Body of pancreas (tissue), 4 donors: ENCODE data around the gene FADS3. TPM values are rescaled to one million over a fixed set of nuclear protein-coding genes. Genes with fewer than 3 reads are reported as not detected.

ENCODE experiments used
- ATAC-seq: fragments of 150-250 bp; one replicate; pipeline ENCODE4 v1.9.1; 2016
- DNase-seq, 4 donors: peaks; one replicate each; pipeline ENCODE4 v3.0.0-alpha.2; 2019
- H3K27ac ChIP-seq, 4 donors: fragments of 200-600 bp; sonication (generic); 1 replicate in 3 of 4; 2 replicates in 1 of 4; pipeline versions ENCODE4 v1.5.1 to v1.6.1; 2016 to 2019; ENCODE audit warnings: mild to moderate bottlenecking in 1 of 4, mixed read lengths in 1 of 4, moderate library complexity in 1 of 4
- H3K27me3 ChIP-seq, 2 donors: fragments of 200-600 bp; sonication (generic); one replicate each; pipeline ENCODE4 v1.6.0; 2016; ENCODE audit warnings: mild to moderate bottlenecking in 1 of 2
- H3K36me3 ChIP-seq, 2 donors: fragments of 200-600 bp; sonication (generic); replicated peaks in 1 of 2; 2 replicates each; pipeline ENCODE4 v1.5.1; 2016; ENCODE audit warnings: low read depth in 2 of 2; ENCODE audit not compliant: insufficient read depth in 1 of 2
- H3K4me1 ChIP-seq: fragments of 200-600 bp; sonication (generic); one replicate; pipeline ENCODE4 v1.6.0; 2016
- H3K4me3 ChIP-seq, 2 donors: fragments of 200-600 bp; sonication (generic); 1 replicate in 1 of 2; 2 replicates in 1 of 2; pipeline ENCODE4 v1.5.1; 2016 to 2019
- H3K9me3 ChIP-seq, 3 donors: fragments of 200-600 bp; sonication (generic); 1 replicate in 2 of 3; 2 replicates in 1 of 3; pipeline ENCODE4 v1.5.1; 2016
- POLR2A ChIP-seq, 3 donors: fragments of 450-650 bp; IDR thresholded peaks; one replicate each; pipeline ENCODE4 v1.6.1; 2016; ENCODE audit warnings: antibody characterized with exemption in 3 of 3, mild to moderate bottlenecking in 2 of 3
- WGBS, 2 donors: methylation state at CpG; one replicate each; pipeline ENCODE4 v1.1.5; 2017; 5-methylcytosine and 5-hydroxymethylcytosine counted together
- intact Hi-C: fragments of 100-400 bp; cut with DNase I; formaldehyde crosslinking; loops from one replicate; pipeline ENCODE4 v1.15.1; 2023
- total RNA-seq, 2 donors: library from RNA; depleted of rRNA; stranded (reverse); fragments of >200 nt; gene quantifications; one replicate each; pipeline ENCODE4 v1.1.0, GENCODE V29; 2016
- TF ChIP-seq, protein P1 (sequence below), 7 experiments: fragments of 450-650 bp in 4 of 7; fragments of 200-600 bp in 3 of 7; sonication (generic) in 3 of 7; IDR thresholded peaks; one replicate each; pipeline ENCODE4 v1.5.1; 2016 to 2019; ENCODE audit warnings: antibody characterized with exemption in 7 of 7

Gene FADS3
- total RNA-seq, 2 donors from 2014 or later = 30.9 to 33.0 TPM

DNA sequence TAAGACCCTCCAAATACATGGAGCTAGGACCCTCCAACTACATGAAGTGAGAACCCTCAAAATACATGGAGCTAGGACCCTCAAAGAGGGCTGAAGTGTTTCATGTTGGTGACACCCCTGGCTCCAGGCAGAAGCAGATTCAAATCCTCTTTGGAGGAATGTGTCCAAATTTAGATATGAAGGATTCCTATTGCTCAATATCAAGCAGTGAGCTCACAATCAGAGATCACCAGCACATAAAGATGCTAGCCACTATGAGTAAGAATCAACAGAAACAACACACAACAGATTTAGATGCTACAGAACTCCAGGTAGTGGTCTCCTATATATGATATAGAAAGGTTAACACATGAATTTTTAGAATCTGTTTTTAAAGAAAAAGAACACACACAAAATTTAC lies 37.3 kb upstream of the FADS3 start:
- TF ChIP-seq, protein P1, sequence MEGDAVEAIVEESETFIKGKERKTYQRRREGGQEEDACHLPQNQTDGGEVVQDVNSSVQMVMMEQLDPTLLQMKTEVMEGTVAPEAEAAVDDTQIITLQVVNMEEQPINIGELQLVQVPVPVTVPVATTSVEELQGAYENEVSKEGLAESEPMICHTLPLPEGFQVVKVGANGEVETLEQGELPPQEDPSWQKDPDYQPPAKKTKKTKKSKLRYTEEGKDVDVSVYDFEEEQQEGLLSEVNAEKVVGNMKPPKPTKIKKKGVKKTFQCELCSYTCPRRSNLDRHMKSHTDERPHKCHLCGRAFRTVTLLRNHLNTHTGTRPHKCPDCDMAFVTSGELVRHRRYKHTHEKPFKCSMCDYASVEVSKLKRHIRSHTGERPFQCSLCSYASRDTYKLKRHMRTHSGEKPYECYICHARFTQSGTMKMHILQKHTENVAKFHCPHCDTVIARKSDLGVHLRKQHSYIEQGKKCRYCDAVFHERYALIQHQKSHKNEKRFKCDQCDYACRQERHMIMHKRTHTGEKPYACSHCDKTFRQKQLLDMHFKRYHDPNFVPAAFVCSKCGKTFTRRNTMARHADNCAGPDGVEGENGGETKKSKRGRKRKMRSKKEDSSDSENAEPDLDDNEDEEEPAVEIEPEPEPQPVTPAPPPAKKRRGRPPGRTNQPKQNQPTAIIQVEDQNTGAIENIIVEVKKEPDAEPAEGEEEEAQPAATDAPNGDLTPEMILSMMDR (IDR thresholded peaks at IDR 0.05) = no peak
- TF ChIP-seq POLR2A (IDR thresholded peaks at IDR 0.05) = no peak
- ATAC-seq (no peak), DNase-seq (no peak)
- intact Hi-C loops = no loop called here
- Histone ChIP-seq H3K4me1 (peaks cover 3% of the 10 kb centered on the region), H3K27me3 (no peaks in the 10 kb centered on the region), H3K9me3 (no peaks in the 10 kb centered on the region), H3K36me3 (no peaks in the 10 kb centered on the region), H3K27ac (no peak overlapping the region), H3K4me3 (no peak overlapping the region)

- intact Hi-C loops = no loop called here
- H3K36me3 ChIP-seq = no peaks in the 10 kb centered on the region
- no peak overlapping the region for H3K27ac ChIP-seq
- no peak overlapping the region for H3K4me3 ChIP-seq
- TF ChIP-seq, protein P1 (IDR thresholded peaks at IDR 0.05) = no peak
- no peak for TF ChIP-seq POLR2A (IDR thresholded peaks at IDR 0.05)
- H3K9me3 ChIP-seq = no peaks in the 10 kb centered on the region
- H3K27me3 ChIP-seq = no peaks in the 10 kb centered on the region
- DNase-seq (no peak), ATAC-seq (no peak)
- H3K4me1 ChIP-seq = peaks cover 13% of the 10 kb centered on the region
- 88 to 100% methylated on average over 1 of the region's 1 CpG for WGBS, 2 donors
Observed at GRCh38 chr11:61927501-61927900, 36.2 kb upstream of the FADS3 start.

- Histone ChIP-seq H3K27me3 (no peaks in the 10 kb centered on the region), H3K36me3 (no peaks in the 10 kb centered on the region), H3K27ac (no peak overlapping the region), H3K4me3 (no peak overlapping the region), H3K9me3 (no peaks in the 10 kb centered on the region), H3K4me1 (peaks cover 13% of the 10 kb centered on the region)
- intact Hi-C loops = no loop called here
- WGBS, 2 donors = 89 to 97% methylated on average over 3 of the region's 3 CpGs
- DNase-seq = no peak
- ATAC-seq = no peak
- TF ChIP-seq POLR2A (IDR thresholded peaks at IDR 0.05) = no peak
- TF ChIP-seq, protein P1 (IDR thresholded peaks at IDR 0.05) = no peak
Observed at GRCh38 chr11:61926235-61926634, 34.9 kb upstream of the FADS3 start.

GRCh38 chr11:61925736-61926135 lies 34.4 kb upstream of the FADS3 start:
- H3K4me3 ChIP-seq = no peak overlapping the region
- no peaks in the 10 kb centered on the region for H3K27me3 ChIP-seq
- intact Hi-C loops = no loop called here
- no peaks in the 10 kb centered on the region for H3K36me3 ChIP-seq
- peaks cover 13% of the 10 kb centered on the region for H3K4me1 ChIP-seq
- TF ChIP-seq, protein P1 (IDR thresholded peaks at IDR 0.05) = no peak
- TF ChIP-seq POLR2A (IDR thresholded peaks at IDR 0.05) = no peak
- DNase-seq (no peak), ATAC-seq (no peak)
- 74 to 79% methylated on average over 2 of the region's 2 CpGs for WGBS, 2 donors
- no peaks in the 10 kb centered on the region for H3K9me3 ChIP-seq
- H3K27ac ChIP-seq = no peak overlapping the region

DNA sequence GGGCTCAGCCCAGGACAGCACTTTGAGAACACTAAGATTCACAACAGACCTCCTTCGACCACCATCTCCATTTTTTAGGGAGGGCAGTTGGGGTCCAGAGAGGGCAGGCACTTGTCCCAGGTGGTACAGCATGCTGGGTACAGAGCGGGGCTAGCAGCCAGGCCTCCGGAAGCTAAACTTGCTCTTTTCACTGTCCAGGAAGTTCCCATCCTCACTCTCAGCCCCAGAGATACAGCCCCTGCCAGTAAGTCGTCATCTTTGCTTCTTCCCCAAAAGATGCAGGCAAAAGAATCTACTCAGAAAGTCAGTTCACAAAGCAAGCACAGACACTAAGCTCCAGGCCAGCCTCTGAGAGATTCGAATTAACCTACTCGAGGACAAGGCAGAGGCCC lies 32.7 kb upstream of the FADS3 start:
- H3K9me3 ChIP-seq = no peaks in the 10 kb centered on the region
- H3K4me1 ChIP-seq = peaks cover 13% of the 10 kb centered on the region
- no peaks in the 10 kb centered on the region for H3K27me3 ChIP-seq
- intact Hi-C loops = no loop called here
- no peak for DNase-seq
- H3K36me3 ChIP-seq = no peaks in the 10 kb centered on the region
- peak overlapping the region in 2 of 4 donors; percentile 58 to 61 for H3K27ac ChIP-seq
- no peak for ATAC-seq
- TF ChIP-seq, protein P1 (IDR thresholded peaks at IDR 0.05) = no peak
- no peak for TF ChIP-seq POLR2A (IDR thresholded peaks at IDR 0.05)
- WGBS, 2 donors = 79 to 92% methylated on average over 4 to 6 of the region's 6 CpGs
- H3K4me3 ChIP-seq = no peak overlapping the region
